ENCODE results near the gene ZSWIM5. TPM values are rescaled to one million over a fixed set of nuclear protein-coding genes. Genes with fewer than 3 reads are reported as not detected.

The ZSWIM5 gene
- total and polyA plus RNA-seq, 2 of the 8 experiments (the other 6 are each of a cell fraction or from before 2014, with no cell fraction given), result 2.5 to 3.9 TPM

GRCh38 chr1:45097944-45098343 is 108.5 kb downstream of the ZSWIM5 start:
- no peak for FAIRE-seq

More at GRCh38 chr1:45097944-45098343, 108.5 kb downstream of the ZSWIM5 start:
- no peaks in the 10 kb centered on the region for H3K36me3 ChIP-seq (ENCODE audit: control insufficient read depth in 2 of 4, insufficient read depth in 4 of 4, low read length in 3 of 4)
- no peak overlapping the region for H2BK15ac ChIP-seq (ENCODE audit: low read length)
- H2AFZ ChIP-seq (ENCODE audit: low read length), result no peak overlapping the region
- no peaks in the 10 kb centered on the region for H3K4me1 ChIP-seq (replicated peaks in 1 of 4; ENCODE audit: control insufficient read depth in 3 of 4, insufficient read depth in 4 of 4, low read length in 3 of 4)
- H2AK5ac ChIP-seq (ENCODE audit: low read depth, low read length), result no peak overlapping the region
- no peak for DNase-seq (ENCODE audit: low read depth in 1 of 2, low spot score in 2 of 2)
- H3K9me3 ChIP-seq (ENCODE audit: insufficient read depth in 2 of 2, low read depth in 1 of 2, low read length in 1 of 2), result no peaks in the 10 kb centered on the region
- no peak overlapping the region for H2BK20ac ChIP-seq (ENCODE audit: low read length)
- H4K5ac ChIP-seq (ENCODE audit: insufficient read length, low read depth, low read length), result no peak overlapping the region
- ChIA-PET POLR2A (ENCODE audit: partially characterized antibody) (no interaction called here), CTCF (ENCODE audit: partially characterized antibody) (no interaction called here)
- no peaks in the 10 kb centered on the region for H3K79me2 ChIP-seq (ENCODE audit: control insufficient read depth in 1 of 2, insufficient read depth in 2 of 2, low read length in 2 of 2)
- H3K4me3 ChIP-seq (ENCODE audit: extremely low read depth in 1 of 4, insufficient read depth in 2 of 4, low read depth in 3 of 4, low read length in 4 of 4), result no peak overlapping the region
- no peaks in the 10 kb centered on the region for H3K27me3 ChIP-seq (replicated peaks in 1 of 4; ENCODE audit: control insufficient read depth in 3 of 4, extremely low read depth in 1 of 4, insufficient read depth in 3 of 4, low read length in 3 of 4)
- no peak overlapping the region for H3K18ac ChIP-seq (ENCODE audit: extremely low read depth, low read length)
- H3K4me2 ChIP-seq (ENCODE audit: insufficient read depth in 1 of 2, low read depth in 2 of 2, low read length in 2 of 2), result no peak overlapping the region
- no peak overlapping the region for H3K23ac ChIP-seq (ENCODE audit: insufficient read length)
- H4K91ac ChIP-seq (replicated peaks; ENCODE audit: insufficient read length, low read length), result no peak overlapping the region
- TF ChIP-seq KDM5A (IDR thresholded peaks at IDR 0.05; ENCODE audit: low read length) (no peak), KDM4A (IDR thresholded peaks at IDR 0.05; ENCODE audit: low read depth, low read length, severe bottlenecking) (no peak), BACH1 (IDR thresholded peaks at IDR 0.05; ENCODE audit: low read length) (peak; percentile 69), MAFK (IDR thresholded peaks at IDR 0.05; ENCODE audit: low read depth, low read length) (0 out of 2 replicates have a peak, but pooled peaks have one; percentile 48), RAD21 (IDR thresholded peaks at IDR 0.05 in 1 of 2, conservative IDR thresholded peaks at IDR 0.05 in 1 of 2; ENCODE audit: low read depth in 2 of 2, low read length in 2 of 2) (no peak)
- no peak overlapping the region for H4K8ac ChIP-seq (ENCODE audit: extremely low read depth, insufficient read depth, low read length)
- no peak overlapping the region for H2BK12ac ChIP-seq (ENCODE audit: low read depth, low read length)
- no peak overlapping the region for H3K4ac ChIP-seq (replicated peaks; ENCODE audit: insufficient read length, low read depth, low read length)
- no peak overlapping the region for H2BK120ac ChIP-seq (replicated peaks; ENCODE audit: low read depth, low read length)
- no peak overlapping the region for H3K14ac ChIP-seq (ENCODE audit: insufficient read length)
- H3K79me1 ChIP-seq (ENCODE audit: low read depth, low read length), result no peaks in the 10 kb centered on the region
- no peak overlapping the region for H2BK5ac ChIP-seq (ENCODE audit: low read depth, low read length)
- no peaks in the 10 kb centered on the region for H3K23me2 ChIP-seq (ENCODE audit: low read depth, low read length)
- 100% methylated on average over 1 of the region's 1 CpG; no CpG with 5 or more reads in 1 of the 2 experiments for WGBS, 2 experiments (ENCODE audit: extremely low coverage in 1 of 2, insufficient coverage in 1 of 2, insufficient read length in 1 of 2, insufficient replicate concordance in 2 of 2, low coverage in 1 of 2, low lambda C conversion rate in 2 of 2, missing lambda C conversion rate in 1 of 2)
- no peak overlapping the region for H3K9ac ChIP-seq (replicated peaks in 1 of 4; ENCODE audit: extremely low read depth in 1 of 4, low read depth in 3 of 4, low read length in 3 of 4)
- no peak overlapping the region for H3K27ac ChIP-seq (ENCODE audit: low read depth, low read length)
- no peak overlapping the region for H3K56ac ChIP-seq (replicated peaks; ENCODE audit: insufficient read length, low read depth, low read length)
- no peaks in the 10 kb centered on the region for H4K20me1 ChIP-seq (replicated peaks in 1 of 2; ENCODE audit: control insufficient read depth in 1 of 2, insufficient read depth in 2 of 2, low read length in 2 of 2)
